Pulmonary artery endothelial cell (primary cell): ENCODE results near the gene PIGM. TPM values are rescaled to one million over a fixed set of nuclear protein-coding genes. Genes with fewer than 3 reads are reported as not detected.
"Not testable (repeated sequence)": the region's sequence is repeated elsewhere in the genome, so short reads cannot be mapped to it uniquely, and the experiment has no call there.

Experiments
- DNase-seq: peaks from one replicate; pipeline ENCODE4 v3.0.0-alpha.2; 2011; ENCODE audit warnings: low read depth, low spot score
- total RNA-seq: library from RNA; depleted of rRNA; stranded (reverse); fragments of >200 nt; gene quantifications from 2 replicates; pipeline ENCODE4 v1.2.3, GENCODE V29; 2014

PIGM gene
- total RNA-seq, 1 donor from 2014 or later: 3.7 TPM

GRCh38 chr1:160061369-160062229 lies 29.8 kb upstream of the PIGM start:
- DNase-seq: no peak

- no peak for DNase-seq
Observed at GRCh38 chr1:160058087-160058486, 26.3 kb upstream of the PIGM start.

DNA sequence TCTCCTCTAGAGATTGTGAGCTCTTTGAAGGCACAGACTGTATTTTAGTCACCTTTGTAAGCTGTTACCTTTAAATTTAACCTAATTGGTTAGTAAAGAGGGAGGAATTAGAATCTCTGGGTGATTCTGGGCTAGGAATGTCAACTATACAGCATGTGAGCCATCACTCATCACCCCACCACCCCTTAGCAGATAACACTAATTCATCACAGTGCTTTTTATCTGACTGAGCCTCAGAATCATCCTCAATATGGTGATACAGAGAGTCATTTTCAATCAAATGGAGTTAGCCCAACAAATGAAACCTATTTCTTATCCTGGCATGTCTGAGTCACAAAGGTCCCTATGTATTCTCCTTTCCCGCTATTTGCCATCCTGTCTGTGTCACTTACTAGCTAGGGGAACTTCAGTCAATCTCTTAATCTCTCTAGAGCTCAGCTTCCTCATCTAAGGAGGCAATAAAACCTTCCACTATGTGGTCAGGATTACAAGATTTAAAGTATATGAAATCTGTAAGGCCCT lies 24.9 kb upstream of the PIGM start:
- DNase-seq: no peak

DNA sequence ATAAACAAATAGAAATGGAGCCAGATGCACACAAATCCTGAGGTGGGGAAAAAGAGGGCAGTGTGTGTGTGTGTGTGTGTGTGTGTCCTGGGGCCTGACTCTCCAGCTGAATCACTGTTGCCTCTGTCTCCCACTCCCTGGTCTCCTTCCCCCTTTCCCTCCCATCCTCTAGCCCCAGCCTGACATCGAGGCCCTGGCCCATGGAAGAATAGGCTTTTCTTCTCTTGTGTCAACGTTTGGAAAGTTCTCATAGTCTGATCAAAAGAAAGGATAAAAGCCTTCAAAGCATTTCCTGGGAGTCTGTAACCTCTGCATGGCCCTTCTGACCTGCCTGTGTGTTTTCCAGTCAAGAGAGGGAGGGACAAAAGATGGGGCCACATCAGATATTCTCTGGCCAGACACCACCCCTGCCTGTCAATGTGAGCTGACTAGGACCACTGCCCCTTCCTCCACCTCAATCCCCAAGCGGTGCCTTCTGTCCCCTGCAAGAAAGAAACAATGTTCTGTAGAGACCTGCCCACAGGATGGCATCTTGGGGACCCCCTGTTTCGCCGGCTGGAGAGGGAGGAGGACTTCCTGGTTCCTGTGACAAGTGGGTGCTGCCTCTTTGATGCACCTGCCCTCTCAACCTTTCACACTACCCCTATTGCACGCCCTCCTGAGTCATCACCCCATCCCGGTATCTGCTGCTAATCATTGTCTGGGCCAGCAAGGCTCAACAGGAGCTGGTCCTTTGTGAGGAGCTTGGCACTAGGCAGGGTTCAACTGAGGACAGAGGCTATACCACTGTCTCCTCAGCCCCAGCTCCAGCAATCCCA lies 22.0 kb upstream of the PIGM start:
- no peak for DNase-seq

- DNase-seq: no peak
Observed at GRCh38 chr1:160052936-160053335, 21.1 kb upstream of the PIGM start.

GRCh38 chr1:160050619-160051018 lies 18.8 kb upstream of the PIGM start:
- DNase-seq: no peak

GRCh38 chr1:160050182-160050581 lies 18.4 kb upstream of the PIGM start:
- DNase-seq: not testable (repeated sequence)

- no peak for DNase-seq
Observed at GRCh38 chr1:160049101-160049500, 17.3 kb upstream of the PIGM start.

- DNase-seq: no peak
Observed at GRCh38 chr1:160048335-160048734, 16.5 kb upstream of the PIGM start.

DNA sequence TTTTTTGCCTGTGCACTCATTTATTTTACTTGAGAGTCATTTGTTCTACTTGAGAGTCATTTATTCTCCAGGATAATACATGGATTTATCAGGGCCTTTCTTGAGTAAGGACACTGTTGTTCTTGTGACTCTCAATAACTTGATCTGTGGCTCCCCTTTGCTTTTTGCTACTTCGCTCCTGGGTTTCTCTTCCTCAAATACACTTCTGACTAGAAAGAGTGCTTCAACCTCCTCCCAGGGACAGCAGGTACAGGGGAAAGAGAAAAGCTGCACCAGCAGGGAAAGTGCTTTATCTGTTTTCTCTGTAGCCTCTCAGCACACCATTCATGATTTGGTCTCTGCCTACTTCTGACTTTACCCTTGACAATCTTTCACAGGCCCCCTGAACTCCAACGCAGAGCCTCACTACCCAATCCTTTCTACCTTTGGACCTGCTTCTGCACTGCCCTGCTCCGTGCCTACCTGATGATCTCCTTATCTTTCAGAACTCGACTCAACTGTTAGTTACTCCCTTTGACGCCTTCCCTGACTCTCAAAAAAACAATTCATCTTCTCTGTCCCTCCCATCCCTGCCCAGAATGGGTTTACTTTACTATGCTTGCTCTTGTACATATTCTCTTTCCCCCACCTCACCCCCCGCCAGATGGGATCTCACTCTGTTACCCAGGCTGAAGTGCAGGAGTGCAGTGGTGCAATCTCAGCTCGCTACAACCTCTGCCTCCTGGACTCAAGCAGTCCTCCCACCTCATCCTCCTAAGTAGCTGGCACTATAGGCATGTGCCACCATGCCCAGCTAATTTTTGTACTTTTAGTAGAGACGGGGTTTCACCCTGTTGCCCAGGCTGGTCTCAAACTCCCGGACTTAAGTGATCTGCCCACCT lies 15.6 kb upstream of the PIGM start:
- no peak for DNase-seq

- no peak for DNase-seq
Observed at GRCh38 chr1:160046494-160047110, 14.8 kb upstream of the PIGM start.

- no peak for DNase-seq
Observed at GRCh38 chr1:160045653-160046052, 13.9 kb upstream of the PIGM start.

GRCh38 chr1:160043543-160043942 lies 11.8 kb upstream of the PIGM start:
- DNase-seq: no peak

- DNase-seq: no peak
Observed at GRCh38 chr1:160040476-160040875, 8.7 kb upstream of the PIGM start.

- no peak for DNase-seq
Observed at GRCh38 chr1:160032165-160032820, 503 bp upstream of the PIGM start.

GRCh38 chr1:160030657-160031364 lies 979 bp downstream of the PIGM start:
- DNase-seq: no peak

DNA sequence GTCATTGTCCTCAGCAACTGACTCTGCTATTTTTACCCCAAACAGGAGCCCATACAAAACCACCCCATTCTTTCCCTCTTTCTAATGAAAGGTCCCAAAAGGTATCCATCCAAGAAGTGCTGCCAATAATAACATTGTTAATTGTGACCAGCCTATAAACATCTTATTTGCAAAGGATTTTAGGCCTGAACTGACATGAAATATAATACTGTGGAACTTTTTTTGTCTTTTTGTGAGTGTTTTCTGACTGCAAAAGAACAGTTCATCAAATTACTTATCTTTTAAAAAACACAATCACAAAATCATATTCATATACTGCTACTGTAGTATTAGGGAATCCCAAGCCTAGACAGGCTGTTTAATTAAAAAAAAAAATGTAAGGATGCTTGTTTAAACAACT lies 3.4 kb downstream of the PIGM start:
- no peak for DNase-seq

- DNase-seq: no peak
Observed at GRCh38 chr1:160025314-160025713, 6.5 kb downstream of the PIGM start.

- DNase-seq: no peak
Observed at GRCh38 chr1:160024195-160024905, 7.4 kb downstream of the PIGM start.
